ENCODE measurements around the gene EIF5B.

- no peak for TF ChIP-seq CTCF (IDR thresholded peaks at IDR 0.05)
- no peak for TF ChIP-seq MAFK (IDR thresholded peaks at IDR 0.05; ENCODE audit: partially characterized antibody)
- TF ChIP-seq RCOR1 (IDR thresholded peaks at IDR 0.05; ENCODE audit: low read depth, low read length) = no peak
- no peak for TF ChIP-seq RNF2 (IDR thresholded peaks at IDR 0.05; ENCODE audit: borderline replicate concordance, low read depth)
- TF ChIP-seq HMGXB4 (CRISPR knock-in tag; IDR thresholded peaks at IDR 0.05; ENCODE audit: borderline replicate concordance) = no peak
- TF ChIP-seq POLR2A (IDR thresholded peaks at IDR 0.05; ENCODE audit: low read length) = no peak
- TF ChIP-seq E2F6 (IDR thresholded peaks at IDR 0.05; ENCODE audit: borderline replicate concordance, low read depth) = no peak
- no peak for TF ChIP-seq RAD21 (conservative IDR thresholded peaks at IDR 0.05 in 1 of 2, IDR thresholded peaks at IDR 0.05 in 1 of 2)
- TF ChIP-seq MAX (IDR thresholded peaks at IDR 0.05) = no peak
- TF ChIP-seq HEYL (CRISPR knock-in tag; IDR thresholded peaks at IDR 0.05) = no peak
Observed at GRCh38 chr2:99325384-99325783, 11.8 kb upstream of the EIF5B start.

Measured in A549 (cell line).